ENCODE results near the gene GNAQ.

DNA sequence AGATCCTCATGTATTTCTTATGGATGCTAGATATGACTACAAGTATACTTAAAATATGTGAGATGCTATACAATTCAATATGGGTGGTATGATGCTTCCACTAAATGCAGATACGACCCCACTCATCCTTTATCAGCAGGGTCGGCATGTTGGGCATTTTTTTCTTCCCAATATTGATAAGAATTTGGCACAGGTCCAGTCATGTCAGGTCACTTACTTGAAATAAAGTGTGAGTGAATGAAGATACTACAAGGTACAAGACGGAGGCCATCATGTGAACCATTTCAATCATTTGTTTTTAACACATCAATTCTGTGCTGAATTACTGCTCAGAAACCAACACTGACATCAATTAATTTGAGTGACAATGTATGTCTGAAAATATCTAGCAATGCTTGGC lies 236.6 kb downstream of the GNAQ start:
- TF ChIP-seq, protein P1, sequence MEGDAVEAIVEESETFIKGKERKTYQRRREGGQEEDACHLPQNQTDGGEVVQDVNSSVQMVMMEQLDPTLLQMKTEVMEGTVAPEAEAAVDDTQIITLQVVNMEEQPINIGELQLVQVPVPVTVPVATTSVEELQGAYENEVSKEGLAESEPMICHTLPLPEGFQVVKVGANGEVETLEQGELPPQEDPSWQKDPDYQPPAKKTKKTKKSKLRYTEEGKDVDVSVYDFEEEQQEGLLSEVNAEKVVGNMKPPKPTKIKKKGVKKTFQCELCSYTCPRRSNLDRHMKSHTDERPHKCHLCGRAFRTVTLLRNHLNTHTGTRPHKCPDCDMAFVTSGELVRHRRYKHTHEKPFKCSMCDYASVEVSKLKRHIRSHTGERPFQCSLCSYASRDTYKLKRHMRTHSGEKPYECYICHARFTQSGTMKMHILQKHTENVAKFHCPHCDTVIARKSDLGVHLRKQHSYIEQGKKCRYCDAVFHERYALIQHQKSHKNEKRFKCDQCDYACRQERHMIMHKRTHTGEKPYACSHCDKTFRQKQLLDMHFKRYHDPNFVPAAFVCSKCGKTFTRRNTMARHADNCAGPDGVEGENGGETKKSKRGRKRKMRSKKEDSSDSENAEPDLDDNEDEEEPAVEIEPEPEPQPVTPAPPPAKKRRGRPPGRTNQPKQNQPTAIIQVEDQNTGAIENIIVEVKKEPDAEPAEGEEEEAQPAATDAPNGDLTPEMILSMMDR (optimal IDR thresholded peaks at IDR 0.05 in 1 of 3, IDR thresholded peaks at IDR 0.05 in 1 of 3, conservative IDR thresholded peaks at IDR 0.05 in 1 of 3; ENCODE audit: extremely low read depth in 1 of 3, insufficient read depth in 2 of 3, low read length in 3 of 3): no peak
- no peak for TF ChIP-seq EZH2 (IDR thresholded peaks at IDR 0.05; ENCODE audit: low read length)

All from keratinocyte (primary cell).